HG02642 (cell line): ENCODE measurements around the gene PDE6A.
"Not testable (repeated sequence)": the region's sequence is repeated elsewhere in the genome, so short reads cannot be mapped to it uniquely, and the experiment has no call there.

Experiments
- ATAC-seq: cut with Tn5 transposase; IDR thresholded peaks from one replicate; pipeline ENCODE4 v1.9.1; 2021; ENCODE audit warnings: mild to moderate bottlenecking; ENCODE audit not compliant: unreplicated experiment, poor library complexity

The PDE6A gene

GRCh38 chr5:149900390-149900789, 44.2 kb downstream of the PDE6A start:
- no peak for ATAC-seq

- no peak for ATAC-seq
These were observed 45.8 kb downstream of the PDE6A start for GRCh38 chr5:149898811-149899210.

DNA sequence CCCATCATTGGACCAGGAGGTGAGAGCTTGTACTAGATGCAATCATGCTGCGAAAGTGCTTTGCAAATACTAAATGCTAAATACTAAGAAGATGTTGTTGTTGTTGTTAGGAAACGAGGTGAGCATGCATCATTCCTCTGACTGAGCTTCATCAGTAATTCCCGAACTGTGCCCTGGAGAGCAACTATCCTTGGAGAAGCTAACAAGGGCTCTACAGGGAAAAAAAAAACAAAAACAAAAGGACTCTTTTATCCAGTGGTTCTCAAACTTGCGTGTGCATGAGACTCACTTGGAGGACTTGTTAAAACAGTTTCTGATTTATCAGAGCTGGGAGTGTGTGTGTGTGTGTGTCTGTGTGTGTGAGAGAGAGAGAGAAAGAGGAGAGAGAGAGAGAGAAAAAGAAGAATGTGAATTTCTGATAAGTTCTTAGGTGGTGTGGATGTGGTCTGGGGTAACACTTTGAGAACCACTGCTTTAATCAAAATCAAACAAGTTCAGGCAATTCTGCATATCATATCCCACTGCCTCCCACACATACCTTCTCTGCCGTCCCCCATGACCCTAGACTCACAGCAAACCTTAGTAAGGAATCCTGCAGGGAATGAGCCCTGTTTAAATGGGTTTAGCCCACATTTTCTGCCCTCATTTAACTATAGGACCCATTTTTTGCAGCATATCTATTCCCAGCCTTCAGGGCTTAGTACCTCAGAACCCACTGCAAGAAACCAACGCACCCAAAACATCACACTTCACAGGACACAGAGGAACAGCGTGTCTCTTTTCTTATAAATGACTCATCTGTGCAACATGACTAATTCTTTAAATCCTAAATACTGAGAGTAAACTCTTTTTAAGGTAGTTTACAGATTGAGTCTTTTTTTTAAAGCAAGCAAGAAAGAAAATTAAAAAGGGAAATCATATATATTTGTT, 48.9 kb downstream of the PDE6A start:
- no peak for ATAC-seq

- ATAC-seq, result no peak
These were observed 50.4 kb downstream of the PDE6A start for GRCh38 chr5:149894237-149894636.

DNA sequence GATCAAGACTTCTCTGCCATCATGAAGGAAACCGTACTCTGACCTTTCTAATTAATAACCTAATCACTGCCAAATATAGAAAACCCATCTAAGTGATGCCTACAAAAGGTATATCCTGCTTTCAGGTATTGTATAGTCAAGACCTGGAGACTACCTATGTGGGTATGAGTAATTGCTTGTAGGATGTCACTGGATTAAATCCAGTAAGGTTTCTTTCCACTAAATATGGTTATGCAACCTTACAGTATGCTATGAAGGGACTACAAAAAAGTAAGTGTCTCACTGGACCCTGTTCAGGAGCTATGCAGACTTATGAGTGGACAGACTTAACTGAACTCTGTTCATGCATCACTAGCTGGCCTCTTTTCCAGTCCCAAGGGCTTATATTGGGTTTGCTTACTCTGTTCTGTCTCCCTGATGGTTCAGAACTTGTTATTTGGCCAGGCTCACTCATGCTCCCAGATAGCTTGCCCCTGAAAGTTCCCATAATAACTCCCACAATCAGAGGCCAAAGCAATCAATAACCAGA, 51.1 kb downstream of the PDE6A start:
- no peak for ATAC-seq

- no peak for ATAC-seq
These were observed 52.0 kb downstream of the PDE6A start for GRCh38 chr5:149892594-149892993.

- ATAC-seq, result no peak
These were observed 56.3 kb downstream of the PDE6A start for GRCh38 chr5:149888280-149888679.

- no peak for ATAC-seq
These were observed 56.9 kb downstream of the PDE6A start for GRCh38 chr5:149887622-149888183.

DNA sequence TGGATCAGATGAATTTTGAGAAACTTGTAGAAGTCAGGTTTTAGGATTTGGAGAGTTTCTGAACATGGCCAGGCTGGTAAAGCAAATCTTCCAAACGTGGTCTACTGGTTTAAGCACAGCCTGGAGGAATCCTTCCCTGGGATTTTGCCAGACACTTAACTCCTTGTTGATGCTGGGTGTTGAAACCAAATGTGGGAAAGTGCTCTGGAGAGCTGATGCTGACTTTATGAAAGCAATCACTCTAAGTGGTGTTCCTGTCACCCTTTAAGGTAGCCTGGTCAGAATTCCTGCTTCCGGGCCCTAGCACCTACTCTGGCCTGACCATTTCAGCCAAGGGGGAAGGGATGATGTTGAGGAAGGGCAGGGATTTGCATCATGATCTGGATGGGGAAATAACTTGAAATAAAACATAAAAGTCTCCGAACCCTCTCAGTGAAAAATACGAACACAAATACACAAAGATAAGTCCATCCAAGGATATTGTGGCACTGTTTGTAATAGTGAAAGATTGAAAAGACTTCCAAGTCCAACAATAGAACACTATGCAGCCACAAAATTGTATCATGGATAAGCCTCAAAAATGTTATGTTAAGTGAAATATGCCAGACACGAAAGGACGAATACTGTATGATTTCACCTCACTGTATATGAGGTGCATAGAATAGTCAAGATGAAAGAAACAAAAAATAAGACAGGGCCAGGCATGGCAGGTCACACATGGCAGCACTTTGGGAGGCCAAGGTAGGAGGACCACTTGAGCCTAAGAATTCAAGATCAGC, 57.7 kb downstream of the PDE6A start:
- ATAC-seq, result no peak

DNA sequence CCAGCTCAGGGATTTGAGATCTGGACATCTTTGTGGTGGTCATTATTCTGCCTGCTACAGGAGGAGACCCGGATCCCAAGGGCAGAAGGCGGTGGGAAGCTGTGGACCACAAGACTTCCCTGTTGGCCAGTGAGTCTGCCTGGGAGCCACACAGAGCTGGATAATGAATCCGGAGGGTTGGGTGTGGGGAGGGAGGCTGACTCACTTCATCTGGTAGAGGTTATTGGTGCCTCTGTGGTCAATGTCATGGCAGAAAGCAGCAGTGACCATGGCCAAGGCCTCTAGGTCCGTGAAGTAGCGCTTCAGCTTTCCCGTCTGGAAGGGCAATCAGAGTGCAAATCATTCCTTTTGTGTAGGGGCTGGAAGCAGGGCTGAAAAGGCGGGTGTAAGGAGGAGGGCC, 58.5 kb downstream of the PDE6A start:
- no peak for ATAC-seq

- no peak for ATAC-seq
These were observed 59.1 kb downstream of the PDE6A start for GRCh38 chr5:149885513-149885912.

DNA sequence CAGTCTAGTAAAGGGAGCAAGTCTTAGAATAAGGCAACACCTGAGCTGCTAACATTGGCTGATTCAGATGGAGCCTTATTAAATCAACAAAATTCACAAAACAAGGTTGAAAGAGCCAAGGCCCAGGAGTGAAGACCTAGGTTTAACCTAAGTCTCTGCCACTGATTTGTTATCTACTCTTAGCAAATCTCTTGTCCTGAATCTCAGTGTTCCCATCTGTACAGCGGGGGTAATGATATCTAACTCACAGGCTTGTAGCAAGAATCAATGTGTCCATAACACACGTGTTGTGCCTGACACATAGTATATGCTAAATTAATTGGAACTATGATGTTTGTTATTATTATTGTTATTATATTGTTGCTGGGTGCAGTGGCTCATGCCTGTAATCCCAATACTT, 61.0 kb downstream of the PDE6A start:
- ATAC-seq, result no peak

DNA sequence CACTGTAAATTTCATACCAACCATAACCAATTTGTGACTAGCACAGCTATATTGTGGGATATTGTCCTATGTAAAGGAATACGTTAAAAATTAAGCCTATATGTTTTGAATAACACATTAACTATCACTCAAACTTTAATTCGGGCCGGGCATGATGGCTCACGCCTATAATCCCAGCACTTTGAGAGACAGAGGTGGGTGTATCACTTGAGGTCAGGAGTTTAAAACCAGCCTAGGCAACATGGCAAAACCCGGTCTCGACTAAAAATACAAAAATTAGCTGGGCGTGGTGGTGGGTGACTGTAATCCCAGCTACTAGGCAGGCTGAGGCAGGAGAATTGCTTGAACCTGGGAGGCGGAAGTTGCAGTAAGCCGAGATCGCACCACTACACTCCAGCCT, 62.0 kb downstream of the PDE6A start:
- ATAC-seq, result not testable (repeated sequence)

GRCh38 chr5:149881874-149882273, 62.7 kb downstream of the PDE6A start:
- ATAC-seq, result no peak

- ATAC-seq, result no peak
These were observed 63.4 kb downstream of the PDE6A start for GRCh38 chr5:149881069-149881622.

DNA sequence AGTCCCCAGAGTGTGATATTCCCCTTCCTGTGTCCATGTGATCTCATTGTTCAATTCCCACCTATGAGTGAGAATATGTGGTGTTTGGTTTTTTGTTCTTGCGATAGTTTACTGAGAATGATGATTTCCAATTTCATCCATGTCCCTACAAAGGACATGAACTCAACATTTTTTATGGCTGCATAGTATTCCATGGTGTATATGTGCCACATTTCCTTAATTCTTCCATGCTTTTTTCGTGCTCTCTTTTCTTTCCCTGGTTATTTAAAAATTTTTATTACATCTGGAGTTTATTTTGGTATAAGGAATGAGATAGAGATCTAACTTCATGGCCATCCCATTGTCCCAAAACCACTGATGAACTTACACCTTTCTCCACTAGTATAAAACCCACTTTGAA, 65.0 kb downstream of the PDE6A start:
- ATAC-seq, result not testable (repeated sequence)

GRCh38 chr5:149878371-149878770, 66.2 kb downstream of the PDE6A start:
- ATAC-seq, result no peak

DNA sequence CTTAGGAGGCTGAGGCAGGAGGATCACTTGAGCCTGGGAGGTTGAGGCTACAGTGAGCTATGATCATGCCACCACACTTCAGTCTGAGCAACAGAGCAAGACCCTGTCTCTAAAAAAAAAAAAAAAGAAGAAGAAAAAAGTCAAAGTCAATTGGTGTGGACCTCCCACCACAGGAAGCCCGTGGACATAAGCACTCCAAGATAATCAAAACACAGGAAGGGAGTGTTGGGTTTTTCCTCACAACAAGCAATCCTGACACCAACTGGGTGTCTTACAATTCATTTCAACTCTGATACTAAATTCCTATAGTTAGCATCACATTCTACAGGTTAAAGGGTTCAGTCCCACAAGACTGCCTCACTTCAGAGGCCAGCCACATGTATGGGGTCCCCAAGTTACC, 70.7 kb downstream of the PDE6A start:
- no peak for ATAC-seq

DNA sequence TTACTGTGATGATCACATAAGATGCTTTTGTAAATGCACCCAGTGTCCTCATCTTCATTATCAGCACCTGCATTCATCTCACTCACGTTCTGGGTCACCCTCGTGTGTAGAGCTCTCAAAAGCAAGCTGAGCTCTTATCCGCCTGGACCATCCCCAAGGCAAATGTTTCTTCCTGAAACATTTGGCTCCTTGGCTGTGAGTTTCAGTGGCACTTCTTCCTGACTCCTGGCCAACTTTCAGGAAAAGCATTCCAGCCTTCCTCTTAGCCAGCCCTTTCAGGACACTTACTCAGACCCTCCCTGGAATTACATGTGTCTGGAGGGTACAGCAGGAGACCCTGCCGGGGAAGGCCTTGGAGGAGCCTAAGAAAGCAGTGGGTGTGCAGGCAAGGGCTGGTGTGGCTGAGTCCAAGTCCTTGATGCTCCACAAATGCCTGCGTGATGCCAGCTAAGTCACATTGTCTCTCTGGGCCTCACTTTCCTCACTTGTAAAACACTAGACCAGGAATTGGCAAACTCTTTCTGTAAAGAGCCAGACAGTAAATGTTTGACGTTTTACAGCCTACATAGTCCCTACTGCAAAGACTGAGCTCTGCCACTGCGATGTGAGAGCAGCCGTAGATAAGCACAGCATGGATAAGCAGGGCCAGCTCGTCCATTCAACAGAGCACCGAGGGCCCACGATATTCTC, 72.1 kb downstream of the PDE6A start:
- no peak for ATAC-seq

DNA sequence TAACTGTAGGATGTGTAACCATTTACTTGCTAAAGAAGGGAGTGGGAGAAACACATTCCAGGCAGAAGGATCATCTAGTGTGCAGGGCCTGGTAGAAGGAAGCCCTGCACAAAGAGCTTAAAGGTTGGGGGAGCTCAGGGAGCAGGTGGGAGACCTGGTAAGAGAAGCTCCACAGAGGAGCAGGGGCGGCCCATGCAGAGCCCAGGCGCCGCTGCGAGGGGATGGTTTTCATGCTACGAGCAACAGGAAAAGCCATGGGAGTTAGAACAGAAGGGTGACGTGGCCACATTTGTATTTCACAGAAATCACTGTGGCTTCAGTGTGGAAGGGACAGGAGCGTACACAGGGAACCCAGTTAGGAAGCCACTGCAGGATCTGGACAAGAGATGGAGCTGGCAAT, 73.1 kb downstream of the PDE6A start:
- ATAC-seq, result no peak
